ENCODE data around the gene RFK. TPM values are rescaled to one million over a fixed set of nuclear protein-coding genes. Genes with fewer than 3 reads are reported as not detected.

Gene RFK
- total RNA-seq, 4 donors from 2014 or later: 27.5 to 92.0 (median 57.5) TPM

- intact Hi-C loops (cut with DNase I; ENCODE audit: low total_unique reads): no loop called here
- Histone ChIP-seq H3K27ac (no peak overlapping the region), H3K4me1 (no peaks in the 10 kb centered on the region), H3K4me3 (no peak overlapping the region), H3K36me3 (no peaks in the 10 kb centered on the region), H3K9me3 (no peaks in the 10 kb centered on the region), H3K27me3 (no peaks in the 10 kb centered on the region)
- DNase-seq: no peak
- no peak for TF ChIP-seq POLR2AphosphoS5 (IDR thresholded peaks at IDR 0.05)
- no peak for TF ChIP-seq EP300 (IDR thresholded peaks at IDR 0.05; ENCODE audit: low read depth)
- no peak for TF ChIP-seq CTCF (IDR thresholded peaks at IDR 0.05)
- TF ChIP-seq POLR2A (IDR thresholded peaks at IDR 0.05): no peak
- in situ Hi-C loops (cut with MboI; ENCODE audit: low pct_ligation_motif_present in 1 of 4, low pct_unique_long_range_greater_than_20kb in 1 of 4, low sequenced_read_pairs in 3 of 4): no loop called here
- WGBS, 2 donors (ENCODE audit: low coverage in 1 of 2): 43 to 69% methylated on average over 3 of the region's 3 CpGs
Measured at GRCh38 chr9:76351006-76351405, 43.2 kb downstream of the RFK start.

- no peaks in the 10 kb centered on the region for H3K27me3 ChIP-seq
- WGBS, 2 donors (ENCODE audit: low coverage in 1 of 2): 42 to 60% methylated on average over 1 of the region's 1 CpG
- no peaks in the 10 kb centered on the region for H3K4me1 ChIP-seq
- intact Hi-C loops (cut with DNase I; ENCODE audit: low total_unique reads): no loop called here
- H3K36me3 ChIP-seq: no peaks in the 10 kb centered on the region
- in situ Hi-C loops (cut with MboI; ENCODE audit: low pct_ligation_motif_present in 1 of 4, low pct_unique_long_range_greater_than_20kb in 1 of 4, low sequenced_read_pairs in 3 of 4): no loop called here
- H3K9me3 ChIP-seq: no peaks in the 10 kb centered on the region
- no peak overlapping the region for H3K27ac ChIP-seq
- H3K4me3 ChIP-seq: no peak overlapping the region
- DNase-seq: no peak
- TF ChIP-seq POLR2AphosphoS5 (IDR thresholded peaks at IDR 0.05): no peak
- no peak for TF ChIP-seq POLR2A (IDR thresholded peaks at IDR 0.05)
- TF ChIP-seq CTCF (IDR thresholded peaks at IDR 0.05): no peak
- TF ChIP-seq EP300 (IDR thresholded peaks at IDR 0.05; ENCODE audit: low read depth): no peak
Measured at GRCh38 chr9:76349865-76350264, 44.4 kb downstream of the RFK start.

GRCh38 chr9:76342858-76343257 lies 51.4 kb downstream of the RFK start:
- 86 to 90% methylated on average over 2 of the region's 2 CpGs for WGBS, 2 donors (ENCODE audit: low coverage in 1 of 2)
- Histone ChIP-seq H3K27ac (no peak overlapping the region), H3K9me3 (no peaks in the 10 kb centered on the region), H3K36me3 (no peaks in the 10 kb centered on the region), H3K4me3 (no peak overlapping the region), H3K27me3 (no peaks in the 10 kb centered on the region), H3K4me1 (no peaks in the 10 kb centered on the region)
- in situ Hi-C loops (cut with MboI; ENCODE audit: low pct_ligation_motif_present in 1 of 4, low pct_unique_long_range_greater_than_20kb in 1 of 4, low sequenced_read_pairs in 3 of 4) (no loop called here), intact Hi-C loops (cut with DNase I; ENCODE audit: low total_unique reads) (no loop called here)
- DNase-seq: no peak
- no peak for TF ChIP-seq EP300 (IDR thresholded peaks at IDR 0.05; ENCODE audit: low read depth)

GRCh38 chr9:76342201-76342600 lies 52.0 kb downstream of the RFK start:
- H3K36me3 ChIP-seq: no peaks in the 10 kb centered on the region
- H3K9me3 ChIP-seq: no peaks in the 10 kb centered on the region
- WGBS, 2 donors (ENCODE audit: low coverage in 1 of 2): 76 to 100% methylated on average over 1 of the region's 1 CpG
- no peaks in the 10 kb centered on the region for H3K4me1 ChIP-seq
- intact Hi-C loops (cut with DNase I; ENCODE audit: low total_unique reads): no loop called here
- no peak for TF ChIP-seq CTCF (IDR thresholded peaks at IDR 0.05)
- TF ChIP-seq EP300 (IDR thresholded peaks at IDR 0.05; ENCODE audit: low read depth): no peak
- no peak for TF ChIP-seq POLR2A (IDR thresholded peaks at IDR 0.05)
- no peak for TF ChIP-seq POLR2AphosphoS5 (IDR thresholded peaks at IDR 0.05)
- no peak overlapping the region for H3K4me3 ChIP-seq
- H3K27me3 ChIP-seq: no peaks in the 10 kb centered on the region
- DNase-seq: no peak
- no peak overlapping the region for H3K27ac ChIP-seq
- in situ Hi-C loops (cut with MboI; ENCODE audit: low pct_ligation_motif_present in 1 of 4, low pct_unique_long_range_greater_than_20kb in 1 of 4, low sequenced_read_pairs in 3 of 4): no loop called here

GRCh38 chr9:76341616-76342015 lies 52.6 kb downstream of the RFK start:
- H3K9me3 ChIP-seq: no peaks in the 10 kb centered on the region
- H3K27me3 ChIP-seq: no peaks in the 10 kb centered on the region
- no peak for DNase-seq
- in situ Hi-C loops (cut with MboI; ENCODE audit: low pct_ligation_motif_present in 1 of 4, low pct_unique_long_range_greater_than_20kb in 1 of 4, low sequenced_read_pairs in 3 of 4): no loop called here
- intact Hi-C loops (cut with DNase I; ENCODE audit: low total_unique reads): no loop called here
- H3K4me1 ChIP-seq: no peaks in the 10 kb centered on the region
- no peak overlapping the region for H3K27ac ChIP-seq
- TF ChIP-seq POLR2A (IDR thresholded peaks at IDR 0.05): no peak
- no peak for TF ChIP-seq CTCF (IDR thresholded peaks at IDR 0.05)
- no peak for TF ChIP-seq POLR2AphosphoS5 (IDR thresholded peaks at IDR 0.05)
- no peak for TF ChIP-seq EP300 (IDR thresholded peaks at IDR 0.05; ENCODE audit: low read depth)
- no peaks in the 10 kb centered on the region for H3K36me3 ChIP-seq
- WGBS, 2 donors (ENCODE audit: low coverage in 1 of 2): 94 to 100% methylated on average over 1 of the region's 1 CpG
- H3K4me3 ChIP-seq: no peak overlapping the region

Data from transverse colon (tissue), 4 donors.